Loucy (cell line): ENCODE results near the gene ZDHHC21.

Experiments used
- CTCF ChIP-seq: fragments of 200-600 bp; sonication (generic); conservative IDR thresholded peaks from 2 replicates; pipeline ENCODE4 v1.5.1; 2014; ENCODE audit warnings: mild to moderate bottlenecking, antibody characterized with exemption, low read length
- EZH2phosphoT487 ChIP-seq: fragments of 200-600 bp; IDR thresholded peaks from 2 replicates; pipeline ENCODE4 v1.6.1; 2018; ENCODE audit warnings: antibody characterized with exemption, mild to moderate bottlenecking, moderate library complexity, borderline replicate concordance

GRCh38 chr9:14661421-14662059, 31.7 kb downstream of the ZDHHC21 start:
- peak; percentile 78 for TF ChIP-seq CTCF
- TF ChIP-seq EZH2phosphoT487: no peak
